ENCODE data around the gene RAB33A.

DNA sequence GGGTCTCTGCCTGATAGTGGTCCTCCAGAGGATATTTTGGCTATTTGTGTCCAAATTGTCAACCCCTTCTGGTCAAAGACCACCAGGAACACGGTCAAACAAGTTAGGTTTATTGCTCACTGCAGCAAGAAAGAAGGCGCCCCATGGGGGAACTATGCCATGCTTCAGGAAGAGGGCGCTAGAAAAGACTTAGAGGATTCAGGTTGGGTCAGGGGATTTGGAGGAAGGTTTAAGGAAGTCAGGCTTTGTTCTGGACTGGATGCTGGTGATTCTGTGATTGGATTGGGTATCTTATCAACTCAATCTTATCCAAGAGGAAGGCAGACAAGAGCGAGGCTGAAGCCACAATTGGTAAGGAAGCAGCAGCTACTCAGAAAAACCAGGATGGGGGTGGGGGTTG, 47.2 kb upstream of the RAB33A start:
- no peak for TF ChIP-seq EZH2 (IDR thresholded peaks at IDR 0.05; ENCODE audit: borderline replicate concordance, insufficient read depth, low read depth, low read length, poor library complexity, severe bottlenecking)
- no peak for TF ChIP-seq CTCF (IDR thresholded peaks at IDR 0.05)
